H9 (cell line): ENCODE results near the gene KRT24. TPM values are rescaled to one million over a fixed set of nuclear protein-coding genes. Genes with fewer than 3 reads are reported as not detected.

Source experiments
- DNase-seq: peaks from one replicate; pipeline ENCODE4 v3.0.0-alpha.2; 2017
- H2AFZ ChIP-seq: one replicate; pipeline ENCODE4 v1.6.1; 2013; ENCODE audit warnings: mild to moderate bottlenecking, low read length, control low read depth, moderate library complexity
- H2AK5ac ChIP-seq: 2 replicates; pipeline ENCODE4 v1.6.1; 2013; ENCODE audit warnings: low read length, control low read depth, mixed read lengths; ENCODE audit not compliant: insufficient read length
- H2BK120ac ChIP-seq: one replicate; pipeline ENCODE4 v1.6.1; 2013; ENCODE audit warnings: low read depth, mild to moderate bottlenecking, low read length, control low read depth, inconsistent platforms; ENCODE audit not compliant: poor library complexity, severe bottlenecking
- H2BK12ac ChIP-seq: 2 replicates; pipeline ENCODE4 v1.6.1; 2013; ENCODE audit warnings: low read length, control low read depth, mixed read lengths, low read depth; ENCODE audit not compliant: insufficient read length
- H2BK15ac ChIP-seq: 2 replicates; pipeline ENCODE4 v1.6.1; 2013; ENCODE audit warnings: low read depth, low read length, control low read depth
- H2BK20ac ChIP-seq: one replicate; pipeline ENCODE4 v1.6.1; 2013; ENCODE audit warnings: low read depth, mild to moderate bottlenecking, low read length, control low read depth, inconsistent platforms; ENCODE audit not compliant: poor library complexity, severe bottlenecking
- H2BK5ac ChIP-seq: 2 replicates; pipeline ENCODE4 v1.6.1; 2013; ENCODE audit warnings: low read length, control low read depth, mixed read lengths; ENCODE audit not compliant: insufficient read length
- H3K14ac ChIP-seq: 2 replicates; pipeline ENCODE4 v1.6.1; 2013; ENCODE audit warnings: low read length, control low read depth; ENCODE audit not compliant: insufficient read depth
- H3K18ac ChIP-seq: 2 replicates; pipeline ENCODE4 v1.6.1; 2013; ENCODE audit warnings: low read depth, mild to moderate bottlenecking, mixed read lengths, low read length, control low read depth; ENCODE audit not compliant: insufficient read length
- H3K23ac ChIP-seq: 2 replicates; pipeline ENCODE4 v1.6.1; 2013; ENCODE audit warnings: low read length, control low read depth, mixed read lengths, low read depth; ENCODE audit not compliant: insufficient read length
- H3K23me2 ChIP-seq: 2 replicates; pipeline ENCODE4 v1.6.1; 2013; ENCODE audit warnings: low read depth, mild to moderate bottlenecking, mixed read lengths, low read length, control low read depth; ENCODE audit not compliant: insufficient read length, poor library complexity, severe bottlenecking
- H3K27ac ChIP-seq: 2 replicates; pipeline ENCODE4 v1.5.1; 2013; ENCODE audit warnings: low read length, control low read depth, mixed read lengths, low read depth; ENCODE audit not compliant: insufficient read length
- H3K27me3 ChIP-seq: 2 replicates; pipeline ENCODE4 v1.6.1; 2013; ENCODE audit warnings: low read length, control low read depth, inconsistent platforms; ENCODE audit not compliant: insufficient read depth
- H3K4ac ChIP-seq: 2 replicates; pipeline ENCODE4 v1.6.1; 2013; ENCODE audit warnings: low read depth, mild to moderate bottlenecking, control low read depth, inconsistent platforms, low read length, moderate library complexity
- H3K4me1 ChIP-seq: 2 replicates; pipeline ENCODE4 v1.6.1; 2013; ENCODE audit warnings: low read length, control low read depth, inconsistent platforms; ENCODE audit not compliant: insufficient read depth
- H3K4me2 ChIP-seq: 2 replicates; pipeline ENCODE4 v1.6.1; 2013; ENCODE audit warnings: low read length, control low read depth, mixed read lengths; ENCODE audit not compliant: insufficient read length, insufficient read depth
- H3K56ac ChIP-seq: 2 replicates; pipeline ENCODE4 v1.6.1; 2013; ENCODE audit warnings: low read depth, mild to moderate bottlenecking, mixed read lengths, low read length, control low read depth; ENCODE audit not compliant: insufficient read length
- H3K79me1 ChIP-seq: 2 replicates; pipeline ENCODE4 v1.6.1; 2013; ENCODE audit warnings: low read depth, mild to moderate bottlenecking, moderate library complexity, low read length, control low read depth, inconsistent platforms; ENCODE audit not compliant: insufficient read depth, poor library complexity, severe bottlenecking
- H3K79me2 ChIP-seq: 2 replicates; pipeline ENCODE4 v1.6.1; 2013; ENCODE audit warnings: low read length, control low read depth, inconsistent platforms; ENCODE audit not compliant: insufficient read depth
- H3K9ac ChIP-seq: 2 replicates; pipeline ENCODE4 v1.6.1; 2013; ENCODE audit warnings: low read length, control low read depth, mixed read lengths; ENCODE audit not compliant: insufficient read length; ENCODE audit errors: extremely low read depth
- H3K9me3 ChIP-seq: one replicate; pipeline ENCODE4 v1.6.1; 2013; ENCODE audit warnings: low read depth, low read length, inconsistent platforms; ENCODE audit not compliant: control insufficient read depth
- H3T11ph ChIP-seq: one replicate; pipeline ENCODE4 v1.6.1; 2013; ENCODE audit warnings: mild to moderate bottlenecking, low read length, control low read depth, inconsistent platforms
- H4K20me1 ChIP-seq: one replicate; pipeline ENCODE4 v1.6.1; 2013; ENCODE audit not compliant: control insufficient read depth, insufficient read length, insufficient read depth
- H4K5ac ChIP-seq: 2 replicates; pipeline ENCODE4 v1.6.1; 2013; ENCODE audit warnings: low read depth, mild to moderate bottlenecking, mixed read lengths, low read length, control low read depth; ENCODE audit not compliant: insufficient read length
- H4K8ac ChIP-seq: replicated peaks from 2 replicates; pipeline ENCODE4 v1.6.1; 2013; ENCODE audit warnings: low read length, control low read depth, mixed read lengths, low read depth; ENCODE audit not compliant: insufficient read length
- H4K91ac ChIP-seq: 2 replicates; pipeline ENCODE4 v1.6.1; 2013; ENCODE audit warnings: low read depth, mild to moderate bottlenecking, moderate library complexity, mixed read lengths, low read length, control low read depth; ENCODE audit not compliant: insufficient read length
- H3K27ac Mint-ChIP-seq, 3 experiments: 2 replicates in 2 of 3; 3 replicates in 1 of 3; pipeline ENCODE4 v1.8.0; 2020 to 2021; ENCODE audit warnings: mixed read lengths in 3 of 3, mild to moderate bottlenecking in 1 of 3, moderate library complexity in 1 of 3
- H3K27me3 Mint-ChIP-seq: 2 replicates; pipeline ENCODE4 v1.8.0; 2021; ENCODE audit warnings: low read depth, mild to moderate bottlenecking, moderate library complexity, mixed read lengths
- H3K36me3 Mint-ChIP-seq, 3 experiments: 2 replicates in 2 of 3; 3 replicates in 1 of 3; pipeline ENCODE4 v1.8.0; 2020 to 2021; ENCODE audit warnings: low read depth in 3 of 3, mixed read lengths in 3 of 3; ENCODE audit not compliant: insufficient read depth in 1 of 3
- H3K4me1 Mint-ChIP-seq, 2 experiments: 2 replicates each; pipeline ENCODE4 v1.8.0; 2020; ENCODE audit warnings: mixed read lengths in 2 of 2
- H3K4me3 Mint-ChIP-seq, 2 experiments: 2 replicates in 1 of 2; 3 replicates in 1 of 2; pipeline ENCODE4 v1.8.0; 2020 to 2021; ENCODE audit warnings: mild to moderate bottlenecking in 2 of 2, mixed read lengths in 2 of 2, moderate library complexity in 1 of 2
- H3K9me3 Mint-ChIP-seq, 2 experiments: 2 replicates in 1 of 2; 3 replicates in 1 of 2; pipeline ENCODE4 v1.8.0; 2020; ENCODE audit warnings: mild to moderate bottlenecking in 2 of 2, mixed read lengths in 2 of 2, moderate library complexity in 1 of 2
- WGBS: extraction: QIAGEN DNeasy Blood & Tissue Kit; methylation state at CpG from one replicate; pipeline ENCODE4 v1.1.7; 2013; ENCODE audit warnings: missing lambda C conversion rate, low lambda C conversion rate, mixed read lengths; ENCODE audit not compliant: insufficient read length; ENCODE audit errors: extremely low coverage; 5-methylcytosine and 5-hydroxymethylcytosine counted together
- total RNA-seq: library from RNA; stranded (reverse); gene quantifications from 2 replicates; pipeline ENCODE4 v1.2.1, GENCODE V29; 2021
- TF ChIP-seq, protein P1 (sequence below): fragments of 200-600 bp; sonication (generic); conservative IDR thresholded peaks from 3 replicates; pipeline ENCODE4 v1.8.0; 2021; ENCODE audit warnings: antibody characterized with exemption, mild to moderate bottlenecking

The KRT24 gene
- total RNA-seq, 1 experiment from 2014 or later: not detected

DNA sequence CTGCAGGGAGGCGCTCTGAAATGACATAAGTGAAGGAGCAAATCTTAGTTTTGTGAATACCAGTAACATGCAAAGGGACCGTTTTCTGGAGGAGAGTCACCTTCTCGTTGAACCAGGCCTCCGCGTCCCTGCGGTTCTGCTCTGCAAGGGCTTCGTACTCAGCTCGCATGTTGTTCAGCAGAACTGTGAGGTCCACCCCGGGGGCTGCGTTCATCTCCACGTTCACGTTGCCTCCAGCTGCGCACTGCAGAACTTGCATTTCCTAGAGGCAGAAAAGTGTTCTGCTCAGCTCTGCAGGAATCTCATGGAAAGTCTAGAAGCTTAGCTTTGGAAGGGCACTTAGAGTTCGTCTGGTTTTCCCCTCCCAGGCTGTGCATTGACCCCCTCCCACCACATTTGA, 47.5 kb upstream of the KRT24 start:
- H2BK15ac ChIP-seq: no peak overlapping the region
- no peaks in the 10 kb centered on the region for H3K23me2 ChIP-seq
- H3K9ac ChIP-seq: no peak overlapping the region
- no peak overlapping the region for H3K14ac ChIP-seq
- no peak overlapping the region for H3K23ac ChIP-seq
- H3K27ac ChIP-seq: no peak overlapping the region
- no peak overlapping the region for H3T11ph ChIP-seq
- no peak overlapping the region for H2BK20ac ChIP-seq
- no CpG with 5 or more reads among the region's 14 CpGs for WGBS
- H3K4me1 Mint-ChIP-seq: no peaks in the 10 kb centered on the region; a peak in 1 of 4 replicates
- no peak overlapping the region for H3K56ac ChIP-seq
- TF ChIP-seq, protein P1, sequence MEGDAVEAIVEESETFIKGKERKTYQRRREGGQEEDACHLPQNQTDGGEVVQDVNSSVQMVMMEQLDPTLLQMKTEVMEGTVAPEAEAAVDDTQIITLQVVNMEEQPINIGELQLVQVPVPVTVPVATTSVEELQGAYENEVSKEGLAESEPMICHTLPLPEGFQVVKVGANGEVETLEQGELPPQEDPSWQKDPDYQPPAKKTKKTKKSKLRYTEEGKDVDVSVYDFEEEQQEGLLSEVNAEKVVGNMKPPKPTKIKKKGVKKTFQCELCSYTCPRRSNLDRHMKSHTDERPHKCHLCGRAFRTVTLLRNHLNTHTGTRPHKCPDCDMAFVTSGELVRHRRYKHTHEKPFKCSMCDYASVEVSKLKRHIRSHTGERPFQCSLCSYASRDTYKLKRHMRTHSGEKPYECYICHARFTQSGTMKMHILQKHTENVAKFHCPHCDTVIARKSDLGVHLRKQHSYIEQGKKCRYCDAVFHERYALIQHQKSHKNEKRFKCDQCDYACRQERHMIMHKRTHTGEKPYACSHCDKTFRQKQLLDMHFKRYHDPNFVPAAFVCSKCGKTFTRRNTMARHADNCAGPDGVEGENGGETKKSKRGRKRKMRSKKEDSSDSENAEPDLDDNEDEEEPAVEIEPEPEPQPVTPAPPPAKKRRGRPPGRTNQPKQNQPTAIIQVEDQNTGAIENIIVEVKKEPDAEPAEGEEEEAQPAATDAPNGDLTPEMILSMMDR: no peak
- H3K18ac ChIP-seq: no peak overlapping the region
- H3K9me3 ChIP-seq: no peaks in the 10 kb centered on the region
- no peaks in the 10 kb centered on the region for H3K27me3 ChIP-seq
- DNase-seq: no peak
- no peak overlapping the region for H2AFZ ChIP-seq
- no peak overlapping the region for H4K8ac ChIP-seq
- no peaks in the 10 kb centered on the region for H3K36me3 Mint-ChIP-seq
- H4K20me1 ChIP-seq: no peaks in the 10 kb centered on the region
- H2AK5ac ChIP-seq: no peak overlapping the region
- no peak overlapping the region; a peak in 1 of 7 replicates for H3K27ac Mint-ChIP-seq
- H4K5ac ChIP-seq: no peak overlapping the region
- H3K4me2 ChIP-seq: no peak overlapping the region
- H3K9me3 Mint-ChIP-seq: peaks cover 0 to 3% of the 10 kb centered on the region in 2 experiments; a peak in 1 of 5 replicates
- H2BK5ac ChIP-seq: no peak overlapping the region
- no peak overlapping the region for H2BK120ac ChIP-seq
- H3K79me1 ChIP-seq: no peaks in the 10 kb centered on the region
- no peak overlapping the region for H3K4me3 Mint-ChIP-seq
- H2BK12ac ChIP-seq: no peak overlapping the region
- H4K91ac ChIP-seq: no peak overlapping the region
- no peak overlapping the region for H3K4ac ChIP-seq
- no peaks in the 10 kb centered on the region for H3K79me2 ChIP-seq
- no peaks in the 10 kb centered on the region for H3K4me1 ChIP-seq
- peaks cover 21% of the 10 kb centered on the region for H3K27me3 Mint-ChIP-seq
